Endodermal cell (in vitro differentiated cells): ENCODE results near the gene ADAMTS2. TPM values are rescaled to one million over a fixed set of nuclear protein-coding genes. Genes with fewer than 3 reads are reported as not detected.
A peak's percentile ranks its signal among the peaks of the same experiment; 100 is the strongest.

Experiments
- DNase-seq: peaks from one replicate; pipeline ENCODE4 v3.0.0-alpha.2; 2017
- H3K27ac ChIP-seq: 2 replicates; pipeline ENCODE4 v1.5.1; 2013; ENCODE audit warnings: mild to moderate bottlenecking, low read depth, low read length, moderate library complexity
- H3K27me3 ChIP-seq: 2 replicates; pipeline ENCODE4 v1.6.1; 2013; ENCODE audit warnings: mild to moderate bottlenecking, low read length, moderate library complexity; ENCODE audit not compliant: insufficient read depth, control insufficient read depth, poor library complexity, severe bottlenecking
- H3K36me3 ChIP-seq: 2 replicates; pipeline ENCODE4 v1.7.0; 2013; ENCODE audit warnings: mild to moderate bottlenecking, low read length, moderate library complexity; ENCODE audit not compliant: control insufficient read depth, insufficient read depth
- H3K4me1 ChIP-seq: one replicate; pipeline ENCODE4 v1.7.0; 2013; ENCODE audit warnings: low read length; ENCODE audit not compliant: control insufficient read depth, insufficient read depth
- H3K4me3 ChIP-seq: 2 replicates; pipeline ENCODE4 v1.5.1; 2013; ENCODE audit warnings: mild to moderate bottlenecking, low read length, moderate library complexity
- H3K9ac ChIP-seq: 2 replicates; pipeline ENCODE4 v1.6.1; 2013; ENCODE audit warnings: mild to moderate bottlenecking, low read length, moderate library complexity; ENCODE audit not compliant: poor library complexity, severe bottlenecking; ENCODE audit errors: extremely low read depth
- H3K9me3 ChIP-seq: 2 replicates; pipeline ENCODE4 v1.6.1; 2013; ENCODE audit warnings: mild to moderate bottlenecking, low read length, moderate library complexity; ENCODE audit not compliant: control insufficient read depth
- H3K27ac Mint-ChIP-seq: 2 replicates; pipeline ENCODE4 v1.8.0; 2020; ENCODE audit warnings: mixed read lengths
- H3K27me3 Mint-ChIP-seq: 2 replicates; pipeline ENCODE4 v1.8.0; 2021; ENCODE audit warnings: mild to moderate bottlenecking, mixed read lengths; ENCODE audit not compliant: insufficient read depth
- H3K36me3 Mint-ChIP-seq: 2 replicates; pipeline ENCODE4 v1.8.0; 2020; ENCODE audit warnings: low read depth, mixed read lengths
- H3K4me1 Mint-ChIP-seq: 2 replicates; pipeline ENCODE4 v1.8.0; 2020; ENCODE audit warnings: mixed read lengths
- H3K4me3 Mint-ChIP-seq: 2 replicates; pipeline ENCODE4 v1.8.0; 2020; ENCODE audit warnings: mild to moderate bottlenecking, moderate library complexity, mixed read lengths
- H3K9me3 Mint-ChIP-seq: 2 replicates; pipeline ENCODE4 v1.8.0; 2020; ENCODE audit warnings: mild to moderate bottlenecking, mixed read lengths
- CTCF ChIP-seq: fragments of 200-600 bp; sonication (generic); conservative IDR thresholded peaks from 2 replicates; pipeline ENCODE4 v1.5.0; 2021; ENCODE audit warnings: antibody characterized with exemption, mild to moderate bottlenecking
- WGBS, 2 experiments: methylation state at CpG; one replicate each; pipeline versions ENCODE4 v1.1.5 to v1.1.7; 2013; ENCODE audit warnings: missing lambda C conversion rate in 2 of 2, mixed read lengths in 1 of 2; ENCODE audit not compliant: insufficient coverage in 1 of 2, insufficient read length in 1 of 2; 5-methylcytosine and 5-hydroxymethylcytosine counted together
- total RNA-seq, 2 donors: library from RNA; stranded (reverse); fragmentation: NEBNext Ultra II Directional in 1 of 2; extraction: Animal tissue kit (Norgen Biotek cat#: 25700) in 1 of 2; gene quantifications; 2 replicates in 1 of 2; 3 replicates in 1 of 2; pipeline ENCODE4 v1.2.1, GENCODE V29; 2021

The ADAMTS2 gene
- total RNA-seq, 2 donors from 2014 or later: 1.2 to 2.6 TPM

GRCh38 chr5:179079165-179079987 lies 265.9 kb downstream of the ADAMTS2 start:
- peaks cover 3% of the 10 kb centered on the region for H3K27me3 Mint-ChIP-seq
- no peaks in the 10 kb centered on the region for H3K27me3 ChIP-seq
- peaks cover 90% of the 10 kb centered on the region for H3K9me3 Mint-ChIP-seq
- no peak overlapping the region for H3K4me3 Mint-ChIP-seq
- H3K4me3 ChIP-seq: peak overlapping the region; percentile 62
- DNase-seq: no peak
- no peak overlapping the region for H3K27ac ChIP-seq
- H3K36me3 ChIP-seq: peaks cover 39% of the 10 kb centered on the region
- no peaks in the 10 kb centered on the region for H3K4me1 ChIP-seq
- no peak overlapping the region for H3K9ac ChIP-seq
- H3K27ac Mint-ChIP-seq: no peak overlapping the region
- H3K9me3 ChIP-seq: peaks cover 94% of the 10 kb centered on the region
- 91 to 93% methylated on average over 9 to 11 of the region's 11 CpGs for WGBS, 2 experiments
- no peaks in the 10 kb centered on the region for H3K4me1 Mint-ChIP-seq
- TF ChIP-seq CTCF: no peak
- peaks cover 66% of the 10 kb centered on the region for H3K36me3 Mint-ChIP-seq

- DNase-seq: no peak
- H3K27ac ChIP-seq: no peak overlapping the region
- Mint-ChIP-seq H3K9me3 (peaks cover 93% of the 10 kb centered on the region), H3K27me3 (peaks cover 7% of the 10 kb centered on the region), H3K36me3 (peaks cover 82% of the 10 kb centered on the region), H3K27ac (no peak overlapping the region), H3K4me3 (no peak overlapping the region), H3K4me1 (no peaks in the 10 kb centered on the region)
- no peak for TF ChIP-seq CTCF
- H3K4me3 ChIP-seq: no peak overlapping the region
- no peaks in the 10 kb centered on the region for H3K27me3 ChIP-seq
- H3K9ac ChIP-seq: no peak overlapping the region
- no peaks in the 10 kb centered on the region for H3K4me1 ChIP-seq
- H3K36me3 ChIP-seq: peaks cover 7% of the 10 kb centered on the region
- WGBS, 2 experiments: 80 to 81% methylated on average over 1 to 6 of the region's 6 CpGs
- H3K9me3 ChIP-seq: peaks cover 77% of the 10 kb centered on the region
These were observed 279.6 kb downstream of the ADAMTS2 start for GRCh38 chr5:179065703-179066102.

- Histone ChIP-seq H3K4me1 (no peaks in the 10 kb centered on the region), H3K4me3 (peak overlapping the region; percentile 83), H3K9ac (peak overlapping the region; percentile 23), H3K27ac (no peak overlapping the region), H3K9me3 (peaks cover 57% of the 10 kb centered on the region), H3K27me3 (no peaks in the 10 kb centered on the region), H3K36me3 (peaks cover 4% of the 10 kb centered on the region)
- TF ChIP-seq CTCF: no peak
- H3K27me3 Mint-ChIP-seq: peaks cover 15% of the 10 kb centered on the region
- H3K9me3 Mint-ChIP-seq: peaks cover 79% of the 10 kb centered on the region
- H3K4me3 Mint-ChIP-seq: peak overlapping the region; percentile 63
- H3K27ac Mint-ChIP-seq: no peak overlapping the region
- peaks cover 39% of the 10 kb centered on the region for H3K36me3 Mint-ChIP-seq
- DNase-seq: no peak
- 93 to 95% methylated on average over 10 to 19 of the region's 19 CpGs for WGBS, 2 experiments
- no peaks in the 10 kb centered on the region for H3K4me1 Mint-ChIP-seq
These were observed 284.2 kb downstream of the ADAMTS2 start for GRCh38 chr5:179061025-179061424.

Other genes starting within 250 kb of the ADAMTS2 start
- 10 to 100 TPM; 45.7 to 74.0 TPM for gene RUFY1, start 205.1 kb upstream of the ADAMTS2 start, total RNA-seq